GM12878 (cell line): ENCODE measurements around the gene SEC23IP. TPM values are rescaled to one million over a fixed set of nuclear protein-coding genes. Genes with fewer than 3 reads are reported as not detected.
"Not testable (repeated sequence)": the region's sequence is repeated elsewhere in the genome, so short reads cannot be mapped to it uniquely, and the experiment has no call there.

ENCODE experiments used
- ATAC-seq: fragments of 200-7000 bp; cut with Tn5 transposase; 3 replicates; pipeline ENCODE4 v1.9.1; 2020; ENCODE audit warnings: mild to moderate bottlenecking, moderate library complexity
- BruUV-seq: library from RNA; stranded (reverse); fragments of 400-500 nt; replicated peaks from 2 replicates; lab custom pipeline; 2021; lab: Mats Ljungman, UMichigan
- CTCF ChIA-PET: fragments of 300-600 bp; sonication (Branson Sonifier 250); formaldehyde crosslinking; extraction: SDS; loops from one replicate; lab custom pipeline; 2021; ENCODE audit warnings: inconsistent platforms; lab: Yijun Ruan, JAX
- POLR2A ChIA-PET: fragments of 350-600 bp; formaldehyde crosslinking; extraction: SDS; loops from one replicate; lab custom pipeline; 2021; ENCODE audit warnings: inconsistent platforms; lab: Charles Lee
- RAD21 ChIA-PET: fragments of 300-600 bp; sonication (Branson Sonifier 250); formaldehyde crosslinking; loops from one replicate; lab custom pipeline; 2023; ENCODE audit warnings: antibody characterized with exemption; ENCODE audit not compliant: unreplicated experiment; lab: Charles Lee
- SMC1A ChIA-PET: fragments of 300-600 bp; sonication (Branson Sonifier 250); formaldehyde crosslinking; loops from one replicate; lab custom pipeline; 2023; ENCODE audit not compliant: unreplicated experiment, uncharacterized antibody; lab: Charles Lee
- DNase-seq: peaks from one replicate; pipeline ENCODE4 v3.0.0-alpha.2; 2011; ENCODE audit warnings: low read depth, low spot score
- FAIRE-seq: peaks from 3 replicates; lab custom pipeline; 2011; peaks lifted over from hg19 to GRCh38; lab: Jason Lieb, UNC
- H2AFZ ChIP-seq: 2 replicates; pipeline ENCODE4 v1.6.0; 2011; ENCODE audit warnings: low read depth, low read length, control low read depth; ENCODE audit not compliant: control insufficient read depth
- H3K27ac ChIP-seq: 2 replicates; pipeline ENCODE4 v1.5.1; 2011; ENCODE audit warnings: control low read depth; ENCODE audit not compliant: control insufficient read depth, insufficient read depth
- H3K27me3 ChIP-seq, 2 experiments: replicated peaks in 1 of 2; 2 replicates each; pipeline versions ENCODE4 v1.6.0 to v1.6.1; 2011; ENCODE audit warnings: low read length in 1 of 2; ENCODE audit not compliant: control insufficient read depth in 2 of 2, insufficient read depth in 2 of 2
- H3K36me3 ChIP-seq, 2 experiments: 2 replicates each; pipeline ENCODE4 v1.5.1; 2011; ENCODE audit warnings: low read length in 1 of 2; ENCODE audit not compliant: control insufficient read depth in 2 of 2, insufficient read depth in 2 of 2
- H3K4me1 ChIP-seq: 2 replicates; pipeline ENCODE4 v1.6.1; 2011; ENCODE audit warnings: mild to moderate bottlenecking, low read length, moderate library complexity, mixed read lengths; ENCODE audit not compliant: control insufficient read depth, insufficient read depth
- H3K4me2 ChIP-seq: 2 replicates; pipeline ENCODE4 v1.6.0; 2011; ENCODE audit warnings: control low read depth; ENCODE audit not compliant: control insufficient read depth, insufficient read depth
- H3K4me3 ChIP-seq: fragments of 200-600 bp; sonication (generic); 2 replicates; pipeline ENCODE4 v1.5.1; 2016
- H3K79me2 ChIP-seq: 2 replicates; pipeline ENCODE4 v1.6.0; 2011; ENCODE audit warnings: low read length; ENCODE audit not compliant: control insufficient read depth, insufficient read depth
- H3K9ac ChIP-seq: 2 replicates; pipeline ENCODE4 v1.8.0; 2011; ENCODE audit warnings: low read length, control low read depth, mixed read lengths; ENCODE audit not compliant: control insufficient read depth, insufficient read depth
- H3K9me3 ChIP-seq: replicated peaks from 3 replicates; pipeline ENCODE4 v1.5.1; 2011; ENCODE audit warnings: mild to moderate bottlenecking, low read length; ENCODE audit not compliant: control insufficient read depth, insufficient read depth
- H4K20me1 ChIP-seq: 2 replicates; pipeline ENCODE4 v1.6.0; 2011; ENCODE audit not compliant: control insufficient read depth, insufficient read depth
- CBFB ChIP-seq: IDR thresholded peaks from 2 replicates; pipeline ENCODE4 v1.6.1; 2016; ENCODE audit warnings: antibody characterized with exemption, low read depth
- CREB1 ChIP-seq: IDR thresholded peaks from 2 replicates; pipeline ENCODE4 v1.6.1; 2012; ENCODE audit warnings: low read depth, mild to moderate bottlenecking, inconsistent platforms
- KDM1A ChIP-seq: fragments of 200-600 bp; sonication (generic); IDR thresholded peaks from 2 replicates; pipeline ENCODE4 v1.6.1; 2016; ENCODE audit warnings: borderline replicate concordance
- POLR2AphosphoS5 ChIP-seq: IDR thresholded peaks from 2 replicates; pipeline ENCODE4 v1.6.1; 2011; ENCODE audit warnings: mild to moderate bottlenecking, low read length, inconsistent platforms
- RAD51 ChIP-seq: fragments of 450-650 bp; IDR thresholded peaks from 2 replicates; pipeline ENCODE4 v1.6.1; 2016; ENCODE audit warnings: moderate library complexity, mild to moderate bottlenecking, inconsistent platforms
- RUNX3 ChIP-seq: IDR thresholded peaks from 2 replicates; pipeline ENCODE4 v1.6.1; 2012; ENCODE audit warnings: low read length, inconsistent platforms
- SKIL ChIP-seq: fragments of 450-650 bp; IDR thresholded peaks from 2 replicates; pipeline ENCODE4 v1.6.1; 2017; ENCODE audit warnings: mild to moderate bottlenecking, low read depth, inconsistent platforms; ENCODE audit not compliant: poor library complexity, severe bottlenecking
- TAF1 ChIP-seq: IDR thresholded peaks from 2 replicates; pipeline ENCODE4 v1.6.1; 2011; ENCODE audit warnings: mild to moderate bottlenecking, low read depth, low read length, borderline replicate concordance
- TCF3 ChIP-seq: IDR thresholded peaks from 2 replicates; pipeline ENCODE4 v1.6.1; 2012; ENCODE audit warnings: low read depth, mild to moderate bottlenecking, low read length, borderline replicate concordance; ENCODE audit not compliant: insufficient read depth
- ZBTB11 ChIP-seq: fragments of 450-650 bp; formaldehyde crosslinking; IDR thresholded peaks from 2 replicates; pipeline ENCODE4 v1.5.0; 2022; ENCODE audit warnings: mild to moderate bottlenecking, missing genetic modification characterization
- ZNF24 ChIP-seq: fragments of 450-650 bp; IDR thresholded peaks from 2 replicates; pipeline ENCODE4 v1.6.1; 2017; ENCODE audit warnings: antibody characterized with exemption, mild to moderate bottlenecking
- WGBS: methylation state at CpG from one replicate; pipeline ENCODE4 v1.1.6; 2016; ENCODE audit warnings: low lambda C conversion rate; ENCODE audit not compliant: insufficient replicate concordance, insufficient coverage; ENCODE audit errors: missing lambda C conversion rate; 5-methylcytosine and 5-hydroxymethylcytosine counted together
- in situ Hi-C: fragments of 300-500 bp; cut with MboI; formaldehyde crosslinking; loops from 9 replicates; pipeline ENCODE4 v1.14.3; 2018; ENCODE audit warnings: mixed read lengths
- intact Hi-C: fragments of 100-400 bp; cut with micrococcal nuclease; formaldehyde crosslinking; loops from one replicate; pipeline ENCODE4 v1.14.2; 2022; ENCODE audit not compliant: unreplicated experiment
- polyA plus RNA-seq, 11 experiments: library from polyadenylated mRNA; depleted of rRNA in 4 of 11; unstranded in 6 of 11; stranded (reverse) in 5 of 11; fragments of >200 nt; fragmentation: Nextera tagmentation in 4 of 11; fragmentation: Illumina TruSeq in 1 of 11; extraction: Ambion mirVana in 4 of 11; extraction: Trizol in 1 of 11; gene quantifications; 1 replicate in 1 of 11; 2 replicates in 10 of 11; pipeline versions ENCODE4 v1.2.1 to v1.2.3, GENCODE V29; 2011 to 2016; ENCODE audit warnings: inconsistent platforms in 2 of 11, missing spikeins in 2 of 11, low read depth in 1 of 11
- total RNA-seq, 4 experiments: library from RNA; depleted of rRNA in 3 of 4; stranded (reverse); fragments of >200 nt in 3 of 4; fragmentation: Illumina TruSeq in 1 of 4; extraction: Trizol in 1 of 4; gene quantifications; 2 replicates each; pipeline versions ENCODE4 v1.2.1 to v1.2.3, GENCODE V29; 2013 to 2021

Gene SEC23IP
- total and polyA plus RNA-seq, 10 of the 15 experiments (the other 5 are each of a cell fraction or from before 2014, with no cell fraction given): 15.1 to 82.5 (median 36.0) TPM

- TF ChIP-seq CREB1: no peak
- no peak for TF ChIP-seq KDM1A
- TF ChIP-seq SKIL: no peak
- no peak for TF ChIP-seq ZBTB11 (CRISPR knock-in tag)
- no peak for TF ChIP-seq CBFB
- no peak for TF ChIP-seq TAF1
- TF ChIP-seq TCF3: no peak
- no peak for TF ChIP-seq ZNF24
- TF ChIP-seq RAD51: no peak
- TF ChIP-seq POLR2AphosphoS5: no peak
- TF ChIP-seq RUNX3: no peak
- Histone ChIP-seq H3K27ac (no peak overlapping the region), H3K36me3 (no peaks in the 10 kb centered on the region), H3K9me3 (no peaks in the 10 kb centered on the region), H3K4me2 (no peak overlapping the region), H3K79me2 (no peaks in the 10 kb centered on the region), H3K27me3 (no peaks in the 10 kb centered on the region), H4K20me1 (no peaks in the 10 kb centered on the region), H2AFZ (no peak overlapping the region), H3K4me3 (no peak overlapping the region), H3K9ac (no peak overlapping the region), H3K4me1 (peaks cover 4% of the 10 kb centered on the region; the same call in 1 of the 2 replicates)
- BruUV-seq: no TSS peak
- FAIRE-seq (no peak), ATAC-seq (no peak), DNase-seq (no peak)
- RAD21 ChIA-PET: no interaction called here
- 3% methylated on average over 2 of the region's 2 CpGs for WGBS
- POLR2A ChIA-PET: no interaction called here
- intact Hi-C loops: no loop called here
- SMC1A ChIA-PET: interaction anchor here (1.4 kb wide), 1 partner anchor 12 kb away, joined by 4 read pairs; no protein-coding TSS in a partner anchor
- in situ Hi-C loops: no loop called here
- CTCF ChIA-PET: interaction anchor here (1.1 kb wide), 1 partner anchor 12 kb away, joined by 3 read pairs; no protein-coding TSS in a partner anchor
These were observed 14.0 kb upstream of the SEC23IP start for GRCh38 chr10:119878524-119878923.

DNA sequence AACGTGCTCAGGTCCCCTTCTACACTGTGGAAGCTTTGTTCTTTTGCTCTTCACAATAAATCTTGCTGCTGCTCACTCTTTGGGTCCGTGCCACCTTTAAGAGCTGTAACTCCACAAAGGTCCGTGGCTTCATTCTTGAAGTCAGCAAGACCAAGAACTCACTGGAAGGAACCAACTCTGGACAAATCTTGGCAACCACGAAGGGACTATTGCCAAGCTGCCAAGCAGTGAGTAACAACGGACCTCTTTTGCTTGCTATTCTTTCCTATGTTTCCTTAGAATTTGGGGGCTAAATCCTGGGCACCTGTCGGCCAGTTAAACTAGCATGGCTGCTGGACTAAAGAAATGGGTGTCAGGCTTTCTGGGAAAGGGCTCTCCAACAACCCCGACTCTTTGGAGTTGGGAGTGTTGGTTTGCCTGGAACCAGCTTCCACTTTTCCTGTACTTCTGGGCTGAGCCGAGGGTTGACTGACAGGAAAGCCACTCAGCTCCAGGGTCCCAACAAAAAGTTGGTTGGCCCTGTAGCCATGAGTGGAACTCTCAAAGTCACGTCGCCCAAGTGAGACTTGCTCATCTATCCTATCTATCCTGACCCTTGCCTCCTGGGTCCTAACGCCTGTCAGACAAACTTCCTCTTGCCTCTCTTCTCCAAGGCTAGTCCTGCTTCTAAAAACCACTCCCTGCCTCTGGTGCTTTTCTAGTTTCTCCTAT is 8.5 kb upstream of the SEC23IP start:
- SMC1A ChIA-PET: interaction anchor here (0.6 to 1.4 kb wide), 3 partner anchors 10 to 20 kb away, joined by 3 to 5 read pairs (median 3); no protein-coding TSS in a partner anchor
- POLR2A ChIA-PET: interaction anchor here (1.0 kb wide), 1 partner anchor 10 kb away, joined by 3 read pairs; no protein-coding TSS in a partner anchor
- H2AFZ ChIP-seq, H3K4me3 ChIP-seq, FAIRE-seq, H4K20me1 ChIP-seq, BruUV-seq, H3K36me3 ChIP-seq, DNase-seq, H3K4me2 ChIP-seq, H3K27ac ChIP-seq, H3K4me1 ChIP-seq, ATAC-seq, H3K27me3 ChIP-seq, H3K9me3 ChIP-seq, H3K79me2 ChIP-seq, H3K9ac ChIP-seq, intact Hi-C loops, in situ Hi-C loops: not testable (repeated sequence)
- RAD21 ChIA-PET: interaction anchor here (1.2 to 1.7 kb wide), 2 partner anchors 11 to 133 kb away, joined by 3 to 5 read pairs; partner anchors contain the start of gene MCMBP
- WGBS: 48% methylated on average over 11 of the region's 11 CpGs
- CTCF ChIA-PET: interaction anchor here (0.7 to 1.6 kb wide), 4 partner anchors 11 to 186 kb away, joined by 3 to 11 read pairs (median 4); partner anchors contain the start of gene MCMBP
